ENCODE results near the gene AFF3. TPM values are rescaled to one million over a fixed set of nuclear protein-coding genes. Genes with fewer than 3 reads are reported as not detected.

Gene AFF3
- total RNA-seq, 1 experiment from 2014 or later = 0.22 TPM

DNA sequence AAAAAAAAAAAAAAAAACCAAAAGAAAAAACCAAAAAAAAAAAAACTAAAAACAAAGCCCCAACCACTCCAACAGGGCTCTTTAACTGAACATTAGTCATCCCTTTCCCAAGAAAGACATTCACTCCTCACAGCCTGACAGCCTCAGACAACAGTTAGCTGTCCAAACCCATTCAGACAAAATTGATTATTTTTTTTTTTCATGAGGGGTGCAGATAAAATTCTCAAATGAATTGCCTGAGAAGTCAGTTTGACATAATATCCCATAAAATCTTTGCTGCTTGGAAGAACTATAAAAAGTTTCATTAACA is 446.5 kb downstream of the AFF3 start:
- H3K18ac ChIP-seq (ENCODE audit: insufficient read length, low read depth, low read length) = no peak overlapping the region
- H3K27ac ChIP-seq (ENCODE audit: insufficient read length, low read depth, low read length) = no peak overlapping the region
- no peak overlapping the region for H3K14ac ChIP-seq (ENCODE audit: insufficient read depth, low read length)
- DNase-seq = no peak
- H3K27ac Mint-ChIP-seq = no peak overlapping the region
- no peaks in the 10 kb centered on the region for H3K9me3 Mint-ChIP-seq
- no peaks in the 10 kb centered on the region for H3K79me1 ChIP-seq (ENCODE audit: insufficient read depth, low read depth, low read length, poor library complexity, severe bottlenecking)
- H3K23ac ChIP-seq (ENCODE audit: insufficient read length, low read depth, low read length) = no peak overlapping the region
- H3K4ac ChIP-seq (ENCODE audit: low read depth, low read length) = no peak overlapping the region
- H2BK5ac ChIP-seq (ENCODE audit: insufficient read length, low read length) = no peak overlapping the region
- TF ChIP-seq, protein P1, sequence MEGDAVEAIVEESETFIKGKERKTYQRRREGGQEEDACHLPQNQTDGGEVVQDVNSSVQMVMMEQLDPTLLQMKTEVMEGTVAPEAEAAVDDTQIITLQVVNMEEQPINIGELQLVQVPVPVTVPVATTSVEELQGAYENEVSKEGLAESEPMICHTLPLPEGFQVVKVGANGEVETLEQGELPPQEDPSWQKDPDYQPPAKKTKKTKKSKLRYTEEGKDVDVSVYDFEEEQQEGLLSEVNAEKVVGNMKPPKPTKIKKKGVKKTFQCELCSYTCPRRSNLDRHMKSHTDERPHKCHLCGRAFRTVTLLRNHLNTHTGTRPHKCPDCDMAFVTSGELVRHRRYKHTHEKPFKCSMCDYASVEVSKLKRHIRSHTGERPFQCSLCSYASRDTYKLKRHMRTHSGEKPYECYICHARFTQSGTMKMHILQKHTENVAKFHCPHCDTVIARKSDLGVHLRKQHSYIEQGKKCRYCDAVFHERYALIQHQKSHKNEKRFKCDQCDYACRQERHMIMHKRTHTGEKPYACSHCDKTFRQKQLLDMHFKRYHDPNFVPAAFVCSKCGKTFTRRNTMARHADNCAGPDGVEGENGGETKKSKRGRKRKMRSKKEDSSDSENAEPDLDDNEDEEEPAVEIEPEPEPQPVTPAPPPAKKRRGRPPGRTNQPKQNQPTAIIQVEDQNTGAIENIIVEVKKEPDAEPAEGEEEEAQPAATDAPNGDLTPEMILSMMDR (conservative IDR thresholded peaks at IDR 0.05) = no peak
- no peaks in the 10 kb centered on the region for H3K36me3 Mint-ChIP-seq (ENCODE audit: insufficient read depth in 1 of 3, low read depth in 3 of 3)
- H4K20me1 ChIP-seq (ENCODE audit: control insufficient read depth, insufficient read depth, insufficient read length) = peaks cover 2% of the 10 kb centered on the region
- H3K9me3 ChIP-seq (ENCODE audit: control insufficient read depth, low read depth, low read length) = no peaks in the 10 kb centered on the region
- no peak overlapping the region for H4K8ac ChIP-seq (replicated peaks; ENCODE audit: insufficient read length, low read depth, low read length)
- H3K4me2 ChIP-seq (ENCODE audit: insufficient read depth, insufficient read length, low read length) = no peak overlapping the region
- H2AFZ ChIP-seq (ENCODE audit: low read length) = no peak overlapping the region
- no peak overlapping the region for H2BK15ac ChIP-seq (ENCODE audit: low read depth, low read length)
- no peak overlapping the region for H3K56ac ChIP-seq (ENCODE audit: insufficient read length, low read depth, low read length)
- no peaks in the 10 kb centered on the region for H3K79me2 ChIP-seq (ENCODE audit: insufficient read depth, low read length)
- H3K27me3 ChIP-seq (ENCODE audit: insufficient read depth, low read length) = no peaks in the 10 kb centered on the region
- H2AK5ac ChIP-seq (ENCODE audit: insufficient read length, low read length) = no peak overlapping the region
- no peak overlapping the region for H3K4me3 Mint-ChIP-seq
- H3K23me2 ChIP-seq (ENCODE audit: insufficient read length, low read depth, low read length, poor library complexity, severe bottlenecking) = no peaks in the 10 kb centered on the region
- no peaks in the 10 kb centered on the region for H3K4me1 Mint-ChIP-seq
- H2BK12ac ChIP-seq (ENCODE audit: insufficient read length, low read depth, low read length) = no peak overlapping the region
- no peaks in the 10 kb centered on the region for H3K4me1 ChIP-seq (ENCODE audit: insufficient read depth, low read length)
- H3K9ac ChIP-seq (ENCODE audit: extremely low read depth, insufficient read length, low read length) = no peak overlapping the region
- no peak overlapping the region for H4K91ac ChIP-seq (ENCODE audit: insufficient read length, low read depth, low read length)
- no peak overlapping the region for H2BK120ac ChIP-seq (ENCODE audit: low read depth, low read length, poor library complexity, severe bottlenecking)
- H4K5ac ChIP-seq (ENCODE audit: insufficient read length, low read depth, low read length) = no peak overlapping the region
- peaks cover 4% of the 10 kb centered on the region for H3K27me3 Mint-ChIP-seq (ENCODE audit: low read depth)
- H2BK20ac ChIP-seq (ENCODE audit: low read depth, low read length, poor library complexity, severe bottlenecking) = no peak overlapping the region
- no peak overlapping the region for H3T11ph ChIP-seq (ENCODE audit: low read length)
